Fibroblast of skin of right quadriceps (primary cell): Measurements from ENCODE around the gene IFT57.
A peak's percentile ranks its signal among the peaks of the same experiment; 100 is the strongest.
"Not testable (repeated sequence)": the region's sequence is repeated elsewhere in the genome, so short reads cannot be mapped to it uniquely, and the experiment has no call there.

Source experiments
- DNase-seq: peaks from one replicate; pipeline ENCODE4 v3.0.0-alpha.2; 2013

The IFT57 gene

DNA sequence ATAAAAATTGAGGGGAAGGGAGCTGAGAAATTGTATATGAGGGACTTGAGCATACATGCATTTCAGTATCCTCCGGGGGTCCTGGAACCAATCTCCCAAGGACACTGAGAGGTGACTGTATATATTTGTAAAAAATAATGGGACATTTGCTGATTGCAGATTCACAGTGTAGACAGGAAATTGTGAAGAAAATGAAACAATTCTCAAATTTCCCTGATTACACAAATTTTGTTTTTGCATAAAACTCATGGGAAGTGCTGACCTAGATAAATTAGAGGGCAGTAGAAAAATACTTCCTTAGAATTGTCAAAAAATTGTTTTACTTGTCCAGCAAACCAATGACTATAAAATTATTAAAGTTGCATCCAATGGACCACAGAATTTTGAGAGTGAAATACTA is 64.0 kb downstream of the IFT57 start:
- no peak for DNase-seq

DNA sequence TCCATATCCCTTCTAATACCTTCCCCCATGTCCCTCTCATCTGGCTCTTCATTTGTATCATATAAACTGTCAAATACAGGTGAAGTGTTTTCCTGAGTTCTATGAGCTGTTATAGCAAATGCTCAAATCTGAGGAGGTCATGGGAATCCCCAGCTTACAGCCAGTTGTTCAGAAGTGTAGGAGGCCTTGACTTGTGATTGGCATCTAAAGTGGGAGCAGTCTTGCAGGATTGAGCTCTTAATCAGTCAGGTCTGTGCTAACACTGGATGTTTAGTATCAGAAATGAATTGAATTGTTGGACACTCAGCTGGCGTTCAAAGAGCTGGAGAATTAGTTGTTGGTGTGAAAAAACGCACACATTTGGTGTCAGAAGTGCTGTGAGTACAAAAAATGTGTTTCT is 65.0 kb downstream of the IFT57 start:
- no peak for DNase-seq

DNA sequence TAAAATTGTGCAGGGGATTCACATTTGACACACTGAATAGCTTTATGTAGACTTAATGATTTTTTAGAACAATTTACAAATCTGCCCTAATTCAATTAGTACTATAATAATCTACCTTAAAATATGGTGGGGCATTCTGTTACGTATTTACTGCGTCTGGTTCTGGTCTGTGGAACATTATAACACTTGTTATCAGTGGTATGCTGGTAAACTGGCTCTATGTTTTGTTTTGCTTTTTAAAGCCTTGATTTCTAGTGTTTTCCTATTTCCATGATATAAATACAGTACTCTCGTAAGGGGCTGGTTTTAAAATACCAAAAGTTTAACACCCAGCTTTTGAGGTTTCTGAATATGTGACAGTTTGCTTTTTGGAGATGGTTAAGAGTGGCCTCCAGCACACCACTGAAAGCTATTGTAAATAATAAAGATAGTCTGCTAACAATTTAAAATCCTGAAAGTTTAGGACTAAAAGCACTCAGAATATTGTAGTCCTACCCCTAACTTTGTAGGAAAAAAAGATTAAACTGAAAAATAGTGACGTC is 65.8 kb downstream of the IFT57 start:
- DNase-seq, result no peak

DNA sequence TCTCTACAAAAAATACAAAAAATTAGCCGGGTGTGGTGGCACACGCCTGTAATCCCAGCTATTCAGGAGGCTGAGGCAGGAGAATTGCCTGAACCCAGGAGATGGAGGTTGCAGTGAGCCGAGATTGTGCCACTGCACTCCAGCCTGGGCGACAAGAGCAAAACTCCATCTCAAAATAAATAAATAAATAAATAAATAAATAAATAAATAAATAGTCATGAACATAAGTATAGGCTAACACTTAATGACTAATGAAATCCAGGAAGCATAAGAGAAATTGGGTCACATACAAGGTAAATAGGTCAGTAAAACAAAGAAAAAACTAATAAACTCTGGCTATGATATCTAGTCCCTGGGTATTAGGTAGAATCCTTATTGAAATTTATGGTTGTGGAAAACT is 66.6 kb downstream of the IFT57 start:
- DNase-seq, result not testable (repeated sequence)

DNA sequence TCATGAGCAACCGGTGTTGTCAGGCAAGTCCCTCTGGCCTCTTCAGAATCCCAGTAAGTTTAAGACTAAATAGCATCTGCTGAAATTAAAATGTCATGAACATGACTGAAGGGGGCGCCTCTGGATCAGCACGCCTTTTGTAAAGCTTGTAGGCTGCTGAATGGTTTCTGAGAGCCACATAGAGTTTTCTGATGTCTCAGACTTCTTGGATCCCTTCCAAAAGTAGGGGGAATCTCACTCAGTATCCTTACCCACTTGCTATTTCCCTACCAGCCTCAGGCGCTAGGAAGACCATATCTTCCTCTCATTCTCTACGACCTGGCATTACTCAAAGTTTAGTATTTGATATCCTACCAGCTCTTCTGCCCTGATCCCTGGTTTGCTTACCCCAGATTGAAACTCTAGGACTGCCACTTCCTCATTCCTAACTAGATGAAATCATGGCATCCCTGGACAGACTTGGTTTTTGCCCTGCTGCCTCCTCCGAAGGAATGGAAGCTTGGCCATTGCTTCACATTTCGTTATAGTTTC is 68.7 kb downstream of the IFT57 start:
- DNase-seq, result peak; percentile 70

DNA sequence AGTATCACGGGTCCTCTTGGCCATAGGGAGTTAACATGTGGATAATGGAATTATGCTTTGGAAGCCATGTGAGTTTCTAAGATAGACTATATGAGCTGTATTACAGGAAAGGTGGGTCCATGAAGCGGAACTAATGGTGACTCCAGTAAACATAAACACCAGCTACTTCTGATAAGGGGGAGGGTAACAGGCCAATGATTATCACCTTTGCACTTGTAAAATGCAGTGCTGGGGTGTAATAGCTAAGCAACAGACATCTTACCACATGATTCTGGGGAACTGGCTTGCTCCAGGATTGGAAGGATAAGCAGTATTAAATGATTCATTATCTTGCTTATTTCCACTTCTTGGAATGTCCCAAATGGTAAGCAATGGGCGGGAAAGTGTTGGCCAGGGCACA is 70.0 kb downstream of the IFT57 start:
- DNase-seq, result no peak

DNA sequence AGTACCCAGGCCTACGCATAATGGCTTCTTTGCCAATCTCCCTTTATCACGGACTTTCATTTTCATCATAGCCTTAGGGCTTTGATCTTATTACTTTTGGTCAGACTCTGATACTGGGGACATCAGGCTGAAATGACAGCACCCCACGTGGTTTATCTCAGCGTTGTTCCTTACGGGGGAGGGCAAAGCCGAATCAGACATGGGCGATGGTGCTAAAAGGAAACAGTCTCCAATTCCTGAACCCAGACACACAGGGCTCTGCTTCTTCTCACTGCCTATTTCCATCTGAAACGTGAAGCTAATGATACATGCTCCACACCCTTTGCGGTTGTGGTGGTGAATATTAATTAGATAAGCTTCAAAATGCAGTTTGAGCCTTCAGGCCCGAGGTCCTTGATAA is 72.0 kb downstream of the IFT57 start:
- no peak for DNase-seq

DNA sequence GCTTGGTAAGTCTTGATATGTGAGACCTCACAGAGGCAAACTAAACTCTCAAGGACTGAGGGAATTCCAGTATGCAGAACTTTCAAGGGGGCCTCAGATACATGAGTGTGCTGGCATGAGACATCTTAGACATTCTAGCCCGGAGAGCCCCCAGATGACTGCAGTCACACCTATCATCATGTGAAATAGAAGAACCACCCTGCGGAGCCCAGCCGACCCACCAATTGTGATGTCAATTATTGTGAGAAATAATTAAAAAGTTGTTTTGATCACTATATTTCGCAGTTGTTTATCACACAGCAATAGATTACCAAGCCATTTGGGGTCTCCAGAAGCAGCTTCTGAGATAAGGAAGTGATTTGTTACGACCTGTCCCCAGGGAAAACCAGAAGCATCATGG is 76.1 kb downstream of the IFT57 start:
- no peak for DNase-seq

DNA sequence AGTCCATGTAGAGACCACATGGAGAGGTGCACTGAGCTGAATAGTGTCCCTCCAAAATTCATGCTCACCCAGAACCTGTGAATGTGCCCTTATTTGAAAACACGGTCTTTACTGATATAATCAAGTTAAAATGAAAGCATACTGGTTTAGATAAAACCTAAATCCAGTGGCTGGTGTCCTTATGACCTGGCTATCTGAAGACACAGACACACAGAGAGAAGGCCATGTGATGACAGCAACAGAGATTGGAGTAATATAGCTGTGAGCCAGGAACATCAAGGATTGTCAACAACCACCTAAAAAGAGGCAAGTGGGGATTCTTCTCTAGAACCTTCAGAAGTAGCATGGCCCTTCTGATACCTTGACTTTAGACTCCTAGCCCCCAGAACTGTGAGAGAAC is 76.6 kb downstream of the IFT57 start:
- no peak for DNase-seq

DNA sequence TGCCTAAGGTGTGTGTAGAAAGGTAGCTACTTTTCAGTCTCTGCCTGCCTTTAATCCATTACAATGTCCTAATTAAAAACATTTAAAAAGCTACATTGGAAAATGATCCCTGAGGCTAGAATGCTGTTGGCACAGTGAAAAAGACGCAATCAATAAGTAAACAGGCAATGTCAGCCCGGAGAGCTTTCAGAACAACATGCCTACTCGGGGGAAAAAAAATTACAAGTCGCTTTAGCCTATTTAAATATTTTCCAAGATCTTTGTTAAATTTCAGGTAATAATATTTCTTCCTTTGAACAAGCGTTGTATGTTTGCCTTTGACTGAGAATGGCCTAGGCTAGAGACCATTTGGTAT is 84.8 kb downstream of the IFT57 start:
- no peak for DNase-seq

DNA sequence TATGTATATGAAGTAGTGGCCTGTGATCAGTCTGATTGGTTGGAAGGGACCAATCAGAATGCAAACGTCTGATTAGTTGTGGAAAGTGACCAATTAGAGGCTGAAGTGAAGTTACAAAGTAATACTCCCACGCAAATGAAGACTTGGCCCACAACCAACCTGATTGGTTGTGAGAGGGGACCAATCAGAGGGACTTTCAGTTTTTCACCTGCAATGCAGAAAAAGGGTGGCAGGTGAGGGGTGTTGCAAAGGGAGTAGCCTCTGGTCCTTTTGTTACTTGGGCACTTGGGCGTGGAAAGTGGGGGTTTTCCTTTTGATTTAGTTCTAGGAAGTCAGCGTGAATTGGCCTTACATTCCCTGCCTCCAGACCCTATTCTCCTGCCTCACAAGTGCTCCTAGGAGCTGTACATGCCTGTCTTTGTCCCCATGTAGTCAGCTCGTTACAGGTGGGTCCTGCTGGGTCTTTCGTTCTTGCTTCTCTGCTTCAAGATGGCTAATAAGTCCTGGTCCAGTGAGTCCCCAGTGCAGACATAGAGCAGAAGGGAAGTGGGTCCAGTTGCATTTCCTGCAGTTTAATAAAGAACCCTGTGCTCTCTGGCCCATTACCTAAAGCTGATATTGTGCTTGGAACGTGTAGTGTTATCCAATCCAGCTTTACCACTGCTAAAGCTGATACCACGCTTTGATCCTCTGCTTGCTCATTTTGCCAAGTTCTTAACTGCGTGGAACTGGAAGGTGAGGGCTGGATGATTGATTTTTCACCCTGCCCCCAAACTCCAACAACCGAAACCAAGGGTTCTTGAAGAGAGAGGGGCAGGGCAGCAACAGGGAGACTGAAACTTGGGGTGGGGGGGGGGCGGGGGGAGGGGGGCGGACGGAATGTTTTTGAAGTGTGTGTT is 85.4 kb downstream of the IFT57 start:
- DNase-seq, result no peak

DNA sequence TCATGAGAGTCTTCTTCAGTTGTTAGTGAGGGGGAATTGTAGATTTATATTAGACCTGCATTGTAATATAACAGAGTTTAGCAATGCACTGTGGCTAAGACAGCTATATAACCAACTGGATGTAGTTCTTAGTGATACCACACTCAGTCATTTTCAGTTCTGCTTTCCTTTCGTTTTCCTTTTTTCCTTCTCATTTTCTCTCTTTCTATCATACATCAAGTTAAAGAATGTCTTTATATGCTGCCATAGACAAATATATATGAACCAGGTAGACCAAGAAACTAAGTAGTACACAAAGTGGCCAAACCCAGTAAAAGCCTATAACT is 87.7 kb downstream of the IFT57 start:
- DNase-seq, result no peak

DNA sequence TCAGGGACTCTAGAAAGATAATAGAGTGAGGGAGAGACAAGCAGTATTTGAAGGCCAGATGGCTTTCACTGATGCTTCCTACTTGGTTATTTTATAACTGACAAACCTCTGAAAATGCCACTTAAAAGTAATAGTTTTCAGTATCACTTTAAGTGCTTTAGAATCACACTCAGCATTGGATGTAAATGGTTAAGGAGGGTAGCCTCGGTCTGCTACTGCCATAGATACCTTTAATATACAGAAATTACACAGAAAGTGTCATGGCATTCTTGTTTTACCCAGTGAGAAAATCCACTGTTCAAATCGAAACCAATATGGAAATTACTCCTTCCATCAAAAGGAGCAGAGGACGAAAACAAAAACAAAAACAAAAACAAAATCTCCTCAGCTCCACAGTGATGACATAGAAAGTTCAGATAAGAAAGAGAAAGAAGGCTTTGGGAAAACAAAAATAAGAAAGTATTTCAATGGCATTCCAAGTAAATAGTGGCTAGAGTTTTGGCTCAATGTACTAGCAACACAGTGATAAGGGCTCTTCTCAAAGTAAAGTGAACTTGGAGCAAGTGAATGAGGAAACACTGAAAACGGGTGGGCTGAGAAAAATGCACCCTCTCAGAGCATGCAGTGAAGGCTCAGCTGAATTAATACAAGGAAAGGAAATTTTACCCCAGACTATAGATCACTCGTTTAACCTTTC is 88.2 kb downstream of the IFT57 start:
- DNase-seq, result no peak

DNA sequence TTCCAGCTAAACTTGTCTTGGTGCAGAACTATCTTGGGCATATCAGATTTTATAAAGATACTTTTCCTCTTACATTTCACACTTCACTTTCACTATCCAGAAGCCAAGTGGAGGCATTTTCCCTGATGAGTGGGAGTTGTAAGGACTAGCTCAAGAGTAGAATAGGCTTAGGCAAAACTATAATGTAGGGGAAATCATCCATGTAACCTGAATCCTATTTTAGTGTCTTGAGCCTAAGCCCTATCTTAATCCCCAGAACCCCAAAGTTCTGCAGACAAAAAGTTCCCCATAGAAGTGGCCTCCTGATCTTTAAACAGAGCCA is 89.2 kb downstream of the IFT57 start:
- DNase-seq, result no peak

DNA sequence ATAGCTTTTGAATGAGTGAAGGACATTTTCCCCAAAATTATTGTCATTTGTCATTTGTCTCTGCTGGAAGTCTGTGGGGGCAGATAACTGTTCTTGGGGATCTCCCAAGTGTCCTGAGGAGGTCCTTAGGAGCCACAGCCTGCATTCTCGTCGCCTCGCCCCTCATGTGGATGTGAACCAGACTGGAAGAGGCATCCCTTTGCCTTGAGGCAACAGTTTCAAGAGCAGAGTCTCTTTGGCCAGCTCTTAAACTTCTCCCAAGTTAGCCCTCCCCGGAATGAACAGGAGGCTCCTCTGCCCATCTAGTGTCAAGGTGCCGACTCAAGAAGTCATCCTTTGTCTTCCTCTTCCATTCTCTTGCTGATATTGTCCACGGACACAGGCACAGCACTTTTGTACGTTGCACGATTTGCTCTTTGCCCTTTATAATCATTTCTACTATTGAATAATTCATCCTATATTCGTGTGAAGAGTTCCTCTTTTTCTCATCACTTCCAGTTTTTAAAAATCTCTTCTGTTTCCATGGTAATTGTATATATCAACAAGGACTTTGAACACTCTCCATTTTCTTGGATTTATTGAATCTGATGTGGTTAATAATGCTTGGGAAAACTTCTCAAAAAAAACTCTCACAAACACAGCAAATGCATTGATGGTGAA is 90.6 kb downstream of the IFT57 start:
- DNase-seq, result no peak

DNA sequence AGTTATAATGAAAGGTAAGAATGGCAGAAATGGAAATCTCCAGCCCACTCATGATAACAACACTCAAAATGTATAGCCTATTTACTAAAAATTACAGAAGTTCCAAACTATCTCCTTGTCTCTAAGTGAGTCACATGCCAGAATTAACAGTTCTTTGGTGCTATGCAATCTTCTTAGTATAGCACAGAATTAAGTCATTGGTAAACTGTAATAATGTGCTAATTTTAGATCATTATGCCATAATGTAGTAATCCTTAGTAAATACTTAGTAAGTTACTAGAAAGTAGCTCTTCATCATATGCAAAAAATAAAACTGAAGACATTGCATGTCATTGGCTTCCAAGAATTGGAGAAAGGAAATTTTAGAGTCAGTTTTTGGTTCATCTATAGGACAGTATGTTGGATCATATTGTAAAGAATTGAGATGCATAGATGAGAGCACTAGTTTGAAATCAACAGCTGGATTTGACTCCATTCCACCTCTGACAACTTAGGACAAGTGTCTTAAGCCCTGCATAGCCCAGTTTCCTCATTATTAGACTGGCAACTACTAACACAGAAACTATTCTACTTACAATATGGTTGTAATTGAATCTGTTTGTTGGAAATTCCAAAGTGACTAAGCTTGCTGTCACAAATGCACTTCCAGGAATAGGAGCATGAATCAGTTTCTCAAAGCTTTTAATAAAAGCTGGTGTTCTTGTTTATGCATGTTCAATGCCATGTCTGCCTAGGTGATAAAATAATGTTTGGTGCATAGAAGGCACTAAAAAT is 91.3 kb downstream of the IFT57 start:
- DNase-seq, result peak; percentile 90

DNA sequence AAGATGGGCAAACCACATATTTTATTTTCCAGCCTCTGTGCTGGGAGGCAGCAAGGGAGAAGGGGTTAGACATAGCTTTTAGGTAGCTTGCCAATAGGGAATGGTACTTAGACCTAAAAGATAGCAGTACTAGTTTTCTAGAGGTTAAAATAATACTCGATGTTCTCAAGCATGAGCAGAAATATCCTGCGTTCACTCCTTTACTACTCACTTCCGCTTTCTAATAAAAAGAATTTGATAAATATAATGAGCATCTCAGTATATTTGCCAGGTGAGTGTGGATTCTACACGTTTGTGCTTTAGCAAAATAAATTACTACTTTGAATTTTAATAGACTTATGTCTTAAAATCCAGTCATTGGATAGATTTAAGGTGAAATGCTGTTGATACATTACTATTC is 92.0 kb downstream of the IFT57 start:
- DNase-seq, result no peak

DNA sequence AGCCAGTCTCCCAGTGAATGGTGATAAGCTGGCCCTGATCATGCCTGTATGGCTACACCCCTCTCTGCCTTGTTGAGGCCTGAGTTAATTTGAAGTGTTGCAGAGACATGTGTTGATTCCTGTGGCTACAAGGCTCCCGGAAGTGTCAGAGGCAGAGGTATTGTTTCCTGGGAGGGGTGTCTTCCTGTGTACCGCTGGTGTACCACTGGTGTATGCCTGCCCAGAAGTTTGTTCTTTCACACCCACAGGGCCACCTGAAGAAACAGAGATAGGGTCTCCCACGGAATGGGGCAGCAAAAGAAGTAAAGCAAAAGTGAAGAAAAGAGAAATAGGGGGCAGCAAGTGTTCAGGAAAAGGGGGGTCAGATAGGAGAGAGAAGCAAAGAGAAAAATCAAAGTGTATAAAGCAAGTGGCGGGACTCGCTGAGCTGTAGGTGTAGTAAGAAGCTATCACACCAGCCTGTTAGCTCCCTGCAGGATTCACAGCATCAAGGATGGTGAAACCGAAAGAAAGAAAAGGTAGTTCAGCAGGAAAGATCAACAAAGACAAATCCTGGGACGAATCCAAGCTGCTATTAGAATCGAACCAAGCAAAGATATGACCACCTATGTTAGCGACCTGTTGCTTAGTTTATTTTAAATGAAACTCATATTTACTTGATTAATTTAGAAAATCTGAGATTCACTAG is 94.8 kb downstream of the IFT57 start:
- DNase-seq, result no peak

DNA sequence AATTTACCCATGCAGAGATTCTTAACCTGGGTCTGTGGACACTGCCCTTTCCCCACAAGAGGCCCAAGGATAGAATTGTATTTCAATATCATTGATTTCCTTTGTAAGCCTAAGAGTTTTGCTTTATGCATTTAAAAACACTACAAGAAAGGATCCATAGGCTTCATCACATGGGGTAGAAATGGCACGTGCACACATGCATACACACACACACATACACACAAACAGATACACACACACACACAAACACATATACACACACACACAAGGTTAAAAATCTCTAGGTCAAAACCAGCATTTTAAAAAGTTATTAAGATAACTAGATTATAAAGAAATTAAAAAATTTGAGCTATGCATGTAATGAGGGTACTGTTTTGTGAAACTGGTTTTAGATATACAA is 95.9 kb downstream of the IFT57 start:
- DNase-seq, result no peak

DNA sequence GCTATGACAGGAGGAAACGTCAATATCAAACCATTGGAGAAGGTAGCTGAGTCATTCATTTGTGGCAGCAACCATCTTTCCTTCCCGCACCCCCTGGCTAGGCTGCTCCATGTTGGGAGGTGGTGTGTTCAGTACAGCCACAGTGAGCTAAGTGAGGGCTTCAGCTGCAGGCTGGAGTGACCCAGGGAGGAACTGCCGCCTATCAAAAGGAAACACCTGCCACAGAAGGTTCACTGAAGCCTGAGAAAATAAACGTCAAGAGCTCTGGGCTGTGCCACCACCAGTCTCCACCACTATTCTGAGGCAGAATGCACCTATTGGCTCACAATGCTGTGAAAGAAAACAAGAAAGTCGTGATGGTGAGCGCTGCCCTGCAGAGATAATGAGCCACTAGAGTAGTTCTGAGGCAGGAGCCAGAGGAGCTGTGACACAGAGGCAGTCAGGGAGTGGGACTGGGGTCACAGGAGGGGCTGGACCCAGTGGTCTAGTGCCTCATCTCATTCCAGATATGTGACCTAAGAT is 96.6 kb downstream of the IFT57 start:
- no peak for DNase-seq

DNA sequence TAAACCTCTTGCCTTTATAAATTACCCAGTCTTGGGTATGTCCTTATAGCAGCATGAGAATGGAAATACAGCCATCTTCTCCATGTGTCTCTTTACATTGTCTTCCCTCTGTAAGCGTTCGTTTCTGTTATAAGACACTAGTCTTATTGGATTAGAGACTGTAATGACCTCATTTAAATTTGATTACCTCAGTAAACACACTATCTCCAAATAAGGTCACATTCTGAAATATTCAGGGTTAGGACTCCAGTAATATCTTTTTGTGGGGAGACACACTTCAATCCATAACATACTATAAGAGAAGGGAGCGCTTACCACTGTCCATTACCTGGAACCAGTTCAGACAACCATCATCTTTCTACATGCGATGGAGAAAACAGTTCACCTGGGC is 97.1 kb downstream of the IFT57 start:
- no peak for DNase-seq
